ENCODE measurements around the gene KCNT2. TPM values are rescaled to one million over a fixed set of nuclear protein-coding genes. Genes with fewer than 3 reads are reported as not detected.

The KCNT2 gene
- total and polyA plus RNA-seq, 9 of the 15 experiments (the other 6 are each of a cell fraction or from before 2014, with no cell fraction given): 0.13 to 0.73 (median 0.28) TPM

- 0 out of 2 replicates have a peak, but pooled peaks have one; percentile 11 for TF ChIP-seq REST (IDR thresholded peaks at IDR 0.05; ENCODE audit: borderline replicate concordance)
- TF ChIP-seq REST (CRISPR knock-in tag; IDR thresholded peaks at IDR 0.05; ENCODE audit: low read depth): no peak
- TF ChIP-seq PBX2 (CRISPR knock-in tag; IDR thresholded peaks at IDR 0.05; ENCODE audit: low read depth): no peak
- TF ChIP-seq PBX2 (tag; conservative IDR thresholded peaks at IDR 0.05; ENCODE audit: low read depth): peak; percentile 59
- TF ChIP-seq CREB1 (IDR thresholded peaks at IDR 0.05): peak; percentile 58; the same call in 1 of the 2 replicates
- no peak for TF ChIP-seq CREB1 (CRISPR knock-in tag; IDR thresholded peaks at IDR 0.05)
- peak; percentile 87 for TF ChIP-seq MEF2A (IDR thresholded peaks at IDR 0.05; ENCODE audit: control insufficient read depth, low read depth, low read length)
- TF ChIP-seq RAD21 (CRISPR knock-in tag; conservative IDR thresholded peaks at IDR 0.05 in 1 of 2, IDR thresholded peaks at IDR 0.05 in 1 of 2): peak in 1 of 2 experiments; percentile 8; a peak in 1 of 4 replicates
- 0 out of 2 replicates have a peak, but pooled peaks have one; percentile 6 for TF ChIP-seq ATF3 (IDR thresholded peaks at IDR 0.05)
- TF ChIP-seq ATF3 (CRISPR knock-in tag; conservative IDR thresholded peaks at IDR 0.05): no peak
- peak; percentile 23; the same call in 1 of the 2 replicates for TF ChIP-seq ATF7 (IDR thresholded peaks at IDR 0.05)
- TF ChIP-seq CBFA2T2 (conservative IDR thresholded peaks at IDR 0.05): peak; percentile 85
- TF ChIP-seq EGR1 (conservative IDR thresholded peaks at IDR 0.05): peak; percentile 62
- no peak for TF ChIP-seq ZNF445 (CRISPR knock-in tag; IDR thresholded peaks at IDR 0.05; ENCODE audit: low read depth)
- TF ChIP-seq CBFA2T3 (IDR thresholded peaks at IDR 0.05): peak; percentile 92
Observed at GRCh38 chr1:196517193-196517592, 91.0 kb downstream of the KCNT2 start (continued).
